Nephron (organoid): ENCODE measurements around the gene TCF4.

Source experiments
- H3K27ac Mint-ChIP-seq, 3 experiments: 2 replicates each; pipeline ENCODE4 v1.8.0; 2020; ENCODE audit warnings: mixed read lengths in 3 of 3, mild to moderate bottlenecking in 2 of 3, moderate library complexity in 1 of 3
- H3K27me3 Mint-ChIP-seq: 2 replicates; pipeline ENCODE4 v1.8.0; 2021; ENCODE audit warnings: low read depth, mild to moderate bottlenecking, moderate library complexity, mixed read lengths
- H3K36me3 Mint-ChIP-seq: 2 replicates; pipeline ENCODE4 v1.8.0; 2020; ENCODE audit warnings: low read depth, mixed read lengths
- H3K4me1 Mint-ChIP-seq: 2 replicates; pipeline ENCODE4 v1.8.0; 2020; ENCODE audit warnings: mixed read lengths
- H3K4me3 Mint-ChIP-seq, 3 experiments: 2 replicates each; pipeline ENCODE4 v1.8.0; 2020; ENCODE audit warnings: mild to moderate bottlenecking in 3 of 3, mixed read lengths in 3 of 3, moderate library complexity in 2 of 3
- H3K9me3 Mint-ChIP-seq: 2 replicates; pipeline ENCODE4 v1.8.0; 2020; ENCODE audit warnings: mixed read lengths
- CTCF ChIP-seq, 3 experiments: fragments of 200-600 bp; sonication (generic); IDR thresholded peaks; one replicate each; pipeline ENCODE4 v1.5.0; 2021; ENCODE audit warnings: antibody characterized with exemption in 3 of 3; ENCODE audit not compliant: unreplicated experiment in 3 of 3

The TCF4 gene

DNA sequence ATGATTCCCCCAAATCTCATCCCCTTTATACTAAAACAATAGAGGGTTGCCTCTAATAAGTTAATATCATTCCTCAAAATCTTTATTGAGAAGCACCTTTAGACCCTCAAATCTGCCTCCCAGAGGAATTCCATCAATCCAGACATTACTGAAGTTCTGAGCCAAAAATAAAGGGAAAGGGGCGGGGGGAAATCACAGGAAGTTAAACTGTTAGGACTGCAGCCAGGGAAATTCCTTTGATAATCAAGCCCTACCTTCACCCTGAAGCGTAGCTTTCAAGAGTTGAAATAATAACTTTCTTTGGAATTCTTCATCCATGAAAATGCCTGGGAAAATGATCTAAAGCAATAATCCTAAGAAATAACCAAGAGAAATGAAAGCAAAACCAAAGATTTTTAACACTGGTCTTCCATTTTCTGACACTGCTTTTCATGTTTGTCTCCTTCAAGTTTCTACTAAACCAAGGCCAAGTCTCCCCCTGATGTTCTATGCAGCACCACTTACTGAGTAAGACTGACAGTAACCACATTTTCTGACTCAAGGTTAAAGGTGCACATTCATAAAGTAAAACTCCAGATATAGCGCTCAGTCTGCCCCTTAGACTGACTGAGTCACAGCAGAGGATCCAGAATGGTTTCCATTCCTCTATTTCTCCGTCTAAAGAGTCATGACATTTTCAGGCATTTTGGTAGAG lies 78.2 kb downstream of the TCF4 start:
- Mint-ChIP-seq H3K36me3 (no peaks in the 10 kb centered on the region), H3K9me3 (no peaks in the 10 kb centered on the region), H3K4me1 (peaks cover 34% of the 10 kb centered on the region), H3K27ac (peak overlapping the region; percentile 83 to 93 (median 90)), H3K4me3 (peak overlapping the region in 2 of 3 experiments; percentile 5 to 29), H3K27me3 (no peaks in the 10 kb centered on the region)
- no peak for TF ChIP-seq CTCF (IDR thresholded peaks at IDR 0.05; ENCODE audit: unreplicated experiment in 3 of 3)

- TF ChIP-seq CTCF (IDR thresholded peaks at IDR 0.05; ENCODE audit: unreplicated experiment in 3 of 3), result no peak
- Mint-ChIP-seq H3K27ac (peak overlapping the region; percentile 14 to 93 (median 30)), H3K4me3 (no peak overlapping the region), H3K36me3 (no peaks in the 10 kb centered on the region), H3K27me3 (peaks cover 3% of the 10 kb centered on the region), H3K9me3 (no peaks in the 10 kb centered on the region), H3K4me1 (peaks cover 34% of the 10 kb centered on the region)
These were observed 79.3 kb downstream of the TCF4 start for GRCh38 chr18:55508651-55509050.

DNA sequence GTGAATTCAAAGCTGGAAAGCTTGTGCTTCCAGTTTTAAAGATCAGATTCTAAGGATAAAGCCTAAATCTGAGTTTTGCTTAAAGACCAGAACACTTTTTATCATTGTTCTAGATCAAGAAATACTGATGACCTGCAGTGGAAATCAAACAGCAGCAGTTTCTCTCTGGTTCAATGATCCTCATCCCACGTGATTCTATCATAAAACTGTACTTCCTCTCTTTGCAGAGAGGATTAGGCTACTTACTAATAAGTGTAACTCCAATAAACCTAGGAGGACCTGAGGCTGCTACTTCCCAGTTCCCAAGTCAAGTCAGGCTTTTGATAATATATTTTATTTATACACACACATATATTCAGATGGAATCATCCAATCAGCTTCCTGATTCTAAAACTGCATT lies 81.9 kb downstream of the TCF4 start:
- H3K9me3 Mint-ChIP-seq, result no peaks in the 10 kb centered on the region
- H3K4me3 Mint-ChIP-seq, result no peak overlapping the region
- peaks cover 50% of the 10 kb centered on the region for H3K4me1 Mint-ChIP-seq
- no peak for TF ChIP-seq CTCF (IDR thresholded peaks at IDR 0.05; ENCODE audit: unreplicated experiment in 3 of 3)
- peak overlapping the region in 1 of 3 experiments; percentile 36 for H3K27ac Mint-ChIP-seq
- H3K27me3 Mint-ChIP-seq, result peaks cover 3% of the 10 kb centered on the region
- no peaks in the 10 kb centered on the region for H3K36me3 Mint-ChIP-seq

GRCh38 chr18:55504808-55505207 lies 83.2 kb downstream of the TCF4 start:
- H3K36me3 Mint-ChIP-seq, result no peaks in the 10 kb centered on the region
- no peak for TF ChIP-seq CTCF (IDR thresholded peaks at IDR 0.05; ENCODE audit: unreplicated experiment in 3 of 3)
- no peaks in the 10 kb centered on the region for H3K9me3 Mint-ChIP-seq
- H3K27me3 Mint-ChIP-seq, result peaks cover 3% of the 10 kb centered on the region
- peaks cover 43% of the 10 kb centered on the region for H3K4me1 Mint-ChIP-seq
- H3K27ac Mint-ChIP-seq, result no peak overlapping the region
- H3K4me3 Mint-ChIP-seq, result no peak overlapping the region

DNA sequence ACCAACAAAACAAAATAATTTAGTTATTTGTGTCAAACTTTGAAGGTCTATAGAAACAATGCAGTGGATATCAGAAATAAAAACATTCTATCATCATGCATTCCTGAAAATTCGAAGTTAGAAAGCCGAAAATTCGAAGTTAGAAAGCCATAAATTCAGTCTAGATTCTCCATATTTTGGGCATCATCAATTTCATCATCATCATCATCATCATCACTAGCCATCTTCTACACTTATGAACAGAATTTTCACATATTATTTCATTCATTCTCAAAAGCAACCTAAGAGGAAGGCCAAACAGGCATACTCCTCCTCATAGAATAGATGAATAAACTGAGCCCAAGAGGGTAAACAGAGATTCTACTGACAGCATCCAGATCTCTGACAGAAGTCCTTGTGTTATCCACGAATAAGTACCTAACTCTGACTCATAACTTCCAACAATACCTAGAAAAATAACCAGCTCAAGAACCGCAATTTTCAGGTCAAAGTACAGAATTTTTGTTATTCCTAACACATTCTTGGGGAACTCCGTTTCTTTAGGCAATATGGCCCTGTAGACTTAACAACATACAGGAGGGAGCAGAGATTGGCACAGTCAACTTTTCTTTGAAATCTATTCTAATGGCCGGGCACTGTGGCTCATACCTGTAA lies 84.7 kb downstream of the TCF4 start:
- H3K27ac Mint-ChIP-seq, result no peak overlapping the region
- H3K4me3 Mint-ChIP-seq, result no peak overlapping the region
- H3K36me3 Mint-ChIP-seq, result no peaks in the 10 kb centered on the region
- TF ChIP-seq CTCF (IDR thresholded peaks at IDR 0.05; ENCODE audit: unreplicated experiment in 3 of 3), result no peak
- peaks cover 32% of the 10 kb centered on the region for H3K4me1 Mint-ChIP-seq
- no peaks in the 10 kb centered on the region for H3K9me3 Mint-ChIP-seq
- peaks cover 3% of the 10 kb centered on the region for H3K27me3 Mint-ChIP-seq
